NCI-H2196 treated with DMSO at 0.1 percent for 48 hours (cell line): ENCODE results near the gene ANKS1B.
"Not testable (repeated sequence)": the region's sequence is repeated elsewhere in the genome, so short reads cannot be mapped to it uniquely, and the experiment has no call there.

Source experiments
- DNase-seq: peaks from one replicate; lab custom pipeline; 2025; ENCODE audit not compliant: unreplicated experiment; lab: John Stamatoyannopoulos, UW

The ANKS1B gene

DNA sequence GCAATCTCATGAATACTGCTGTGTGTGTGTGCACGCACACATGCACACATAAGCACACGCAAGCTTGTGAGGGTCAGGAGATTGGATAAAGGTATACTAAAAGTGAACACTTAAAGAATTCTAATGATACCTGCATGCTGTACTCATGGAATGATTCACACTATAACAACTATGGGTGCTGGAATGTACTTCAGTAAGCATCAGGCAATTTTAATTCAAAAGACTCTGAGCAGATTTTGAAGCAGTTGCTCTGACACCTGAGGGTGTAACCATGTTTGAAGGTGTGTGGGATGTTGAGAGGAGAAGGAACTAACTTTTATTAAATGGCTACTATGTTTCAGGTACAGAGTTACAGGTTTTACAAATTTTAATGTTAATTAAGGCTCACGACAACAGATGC lies 275.6 kb downstream of the ANKS1B start:
- DNase-seq, result no peak

GRCh38 chr12:99707883-99708282 lies 276.9 kb downstream of the ANKS1B start:
- no peak for DNase-seq

DNA sequence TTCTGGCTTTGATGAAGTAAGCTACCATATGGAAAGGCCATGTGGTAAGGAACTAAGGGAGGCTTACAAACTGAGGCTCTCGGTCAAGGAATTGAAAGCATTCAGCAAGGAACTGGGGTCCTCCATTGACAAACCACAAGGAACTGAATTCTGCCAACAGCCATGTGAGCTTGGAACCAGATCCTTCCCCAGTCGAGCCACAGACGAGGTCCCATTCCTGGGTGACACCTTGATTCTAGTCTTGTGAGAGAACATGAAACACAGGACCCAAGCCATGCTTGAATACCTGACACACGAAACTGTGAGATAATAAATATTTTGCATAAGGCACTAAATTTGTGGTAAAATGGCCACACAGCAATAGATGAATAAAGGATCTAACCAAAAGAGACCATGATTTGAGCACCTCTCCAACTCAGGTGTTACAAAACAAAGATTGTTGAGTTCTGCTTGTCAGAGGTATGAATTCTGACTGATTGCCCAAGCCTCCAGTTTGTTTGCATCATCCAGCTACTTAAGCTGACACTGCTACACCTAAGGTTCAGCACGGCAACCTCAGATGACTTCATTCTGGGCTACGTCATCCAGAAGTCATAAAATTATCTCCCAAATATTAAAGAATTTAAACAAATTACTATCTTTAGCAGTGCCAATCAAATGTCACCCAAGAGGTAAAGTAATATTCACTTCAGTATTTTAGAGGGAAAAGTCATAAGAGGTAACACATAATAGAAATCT lies 277.8 kb downstream of the ANKS1B start:
- DNase-seq, result no peak

GRCh38 chr12:99704458-99704857 lies 280.3 kb downstream of the ANKS1B start:
- DNase-seq, result no peak

GRCh38 chr12:99704036-99704435 lies 280.7 kb downstream of the ANKS1B start:
- DNase-seq, result no peak

- no peak for DNase-seq
Observed at GRCh38 chr12:99700032-99700431, 284.7 kb downstream of the ANKS1B start.

- DNase-seq, result no peak
Observed at GRCh38 chr12:99695050-99695449, 289.7 kb downstream of the ANKS1B start.

GRCh38 chr12:99686142-99686541 lies 298.6 kb downstream of the ANKS1B start:
- no peak for DNase-seq

DNA sequence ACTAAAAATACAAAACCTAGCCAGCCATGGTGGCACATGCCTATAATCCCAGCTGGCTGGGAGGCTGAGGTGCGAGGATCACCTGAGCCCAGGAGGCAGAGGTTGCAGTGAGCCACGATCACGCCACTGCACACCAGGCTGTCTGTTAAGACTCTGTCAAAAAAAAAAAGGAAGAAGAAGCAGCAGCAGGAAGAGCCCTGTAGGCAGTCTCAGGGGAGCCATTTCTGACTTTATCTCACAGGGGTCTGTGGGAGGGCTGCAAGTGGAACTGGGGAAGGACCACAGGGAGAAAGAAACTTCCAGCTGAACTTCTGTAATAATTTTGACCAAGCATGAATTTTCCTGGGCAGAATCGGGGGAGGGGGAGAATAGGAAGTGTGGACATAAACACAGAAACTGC lies 304.5 kb downstream of the ANKS1B start:
- DNase-seq, result no peak

GRCh38 chr12:99670635-99671034 lies 314.1 kb downstream of the ANKS1B start:
- no peak for DNase-seq

DNA sequence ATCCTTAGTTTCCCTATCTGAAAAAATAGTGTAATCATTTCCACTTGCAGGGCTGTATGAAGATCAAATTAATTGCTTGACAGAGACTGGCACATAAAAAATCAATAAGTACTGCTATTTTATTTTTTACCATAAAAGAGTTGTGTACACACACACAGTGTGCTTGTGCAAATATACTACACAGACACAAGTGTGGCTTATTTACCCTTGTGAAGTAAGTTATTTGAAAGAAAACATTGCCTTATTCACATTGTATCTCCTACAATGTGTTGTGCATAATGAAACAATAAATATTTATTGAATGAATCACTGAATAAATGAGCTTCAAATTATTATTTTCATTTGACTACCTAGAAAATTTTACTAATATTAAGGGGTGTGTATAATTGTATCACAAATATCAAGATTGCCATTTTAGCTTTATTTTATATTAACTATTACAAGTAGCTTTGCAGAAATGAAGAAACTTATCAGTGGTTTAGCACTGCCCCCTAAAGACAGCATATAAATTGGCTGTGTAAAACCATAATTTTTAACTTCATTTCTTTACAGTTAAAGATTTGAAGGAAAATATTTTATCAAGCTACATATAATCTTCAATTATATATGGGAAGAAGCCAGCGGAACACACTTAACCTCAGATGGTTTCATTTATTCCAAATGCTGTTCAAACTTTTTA lies 325.9 kb downstream of the ANKS1B start:
- no peak for DNase-seq

GRCh38 chr12:99649551-99649950 lies 335.2 kb downstream of the ANKS1B start:
- no peak for DNase-seq

- no peak for DNase-seq
Observed at GRCh38 chr12:99648183-99648582, 336.6 kb downstream of the ANKS1B start.

DNA sequence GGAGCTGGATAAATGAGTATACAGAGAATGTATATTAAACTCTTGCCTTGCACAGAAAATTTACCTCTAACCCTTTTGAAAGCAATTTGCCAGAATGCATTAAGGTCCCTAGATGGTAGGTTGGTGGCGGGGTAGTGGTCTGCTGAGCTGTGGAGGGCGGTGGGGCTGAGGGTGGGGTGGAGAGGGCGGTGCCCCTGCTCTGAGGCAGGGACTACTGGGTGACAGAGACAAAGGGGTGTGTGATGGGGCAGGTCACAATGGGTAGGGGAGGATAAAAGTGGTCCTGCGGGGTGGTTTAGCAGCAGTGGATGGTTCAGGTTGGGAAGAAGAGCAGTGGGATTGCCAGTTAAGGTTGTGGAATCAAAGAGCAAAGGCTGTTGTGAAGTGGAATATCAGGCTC lies 337.3 kb downstream of the ANKS1B start, which contains the start of gene GARIN6:
Gene GARIN6 (plus strand): TSS at position 301 of the 400 bp plus-strand sequence. CDS start 422 bp downstream, outside the sequence.
- no peak for DNase-seq

DNA sequence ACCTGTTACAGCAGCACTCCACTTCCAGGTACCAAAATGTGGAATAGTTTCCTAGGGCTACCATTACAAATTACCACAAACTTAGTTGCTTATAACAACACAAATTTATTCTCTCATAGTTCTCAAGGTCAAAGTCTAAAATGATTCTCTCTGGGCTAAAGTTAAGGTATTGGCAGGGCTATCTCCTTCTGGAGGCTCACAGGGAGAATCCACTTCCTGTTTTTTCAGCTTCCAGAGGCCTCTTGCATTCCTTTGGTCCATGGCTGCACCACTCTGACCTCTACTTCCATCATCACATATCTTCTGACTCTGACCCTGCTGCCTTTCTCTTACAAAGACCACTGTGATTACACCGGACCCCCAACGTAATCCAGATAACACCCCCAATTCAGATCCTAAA lies 340.1 kb downstream of the ANKS1B start:
- DNase-seq, result no peak

DNA sequence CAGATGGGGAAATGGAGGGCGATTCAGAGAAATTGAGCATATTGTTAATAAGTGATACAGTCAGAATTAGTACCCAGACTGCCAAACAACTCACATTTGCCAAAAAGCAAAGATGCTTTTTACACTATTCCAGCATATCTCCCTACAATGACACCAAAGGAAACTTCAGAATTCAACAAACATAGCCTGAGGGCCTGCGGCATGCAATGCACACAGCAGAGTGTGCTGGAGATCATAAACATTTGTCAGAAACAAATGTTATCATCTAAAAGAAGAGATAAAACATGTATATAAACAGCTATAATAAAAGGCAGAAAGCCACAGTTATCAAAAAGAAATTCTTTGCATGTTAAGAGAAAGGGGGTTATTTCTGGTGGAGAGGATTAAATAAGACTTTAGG lies 357.3 kb downstream of the ANKS1B start:
- DNase-seq, result no peak

DNA sequence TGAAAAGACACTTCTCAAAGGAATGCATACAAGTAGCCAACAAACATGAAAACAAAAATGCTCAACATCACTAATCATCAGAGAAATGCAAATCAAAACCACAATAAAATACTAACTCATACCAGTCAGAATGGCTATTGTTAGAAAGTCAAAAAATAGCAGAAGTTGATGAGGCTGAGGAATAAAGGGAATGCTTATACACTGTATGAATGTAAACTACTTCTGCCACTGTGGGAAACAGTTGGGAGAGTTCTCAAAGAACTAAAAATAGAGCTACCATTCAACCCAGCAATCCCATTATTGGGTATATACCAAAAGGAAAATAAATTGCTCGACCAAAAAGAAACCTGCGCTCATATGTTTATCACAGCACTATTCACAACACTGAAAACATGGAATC lies 360.1 kb downstream of the ANKS1B start:
- not testable (repeated sequence) for DNase-seq

- DNase-seq, result no peak
Observed at GRCh38 chr12:99620159-99620479, 364.6 kb downstream of the ANKS1B start.

DNA sequence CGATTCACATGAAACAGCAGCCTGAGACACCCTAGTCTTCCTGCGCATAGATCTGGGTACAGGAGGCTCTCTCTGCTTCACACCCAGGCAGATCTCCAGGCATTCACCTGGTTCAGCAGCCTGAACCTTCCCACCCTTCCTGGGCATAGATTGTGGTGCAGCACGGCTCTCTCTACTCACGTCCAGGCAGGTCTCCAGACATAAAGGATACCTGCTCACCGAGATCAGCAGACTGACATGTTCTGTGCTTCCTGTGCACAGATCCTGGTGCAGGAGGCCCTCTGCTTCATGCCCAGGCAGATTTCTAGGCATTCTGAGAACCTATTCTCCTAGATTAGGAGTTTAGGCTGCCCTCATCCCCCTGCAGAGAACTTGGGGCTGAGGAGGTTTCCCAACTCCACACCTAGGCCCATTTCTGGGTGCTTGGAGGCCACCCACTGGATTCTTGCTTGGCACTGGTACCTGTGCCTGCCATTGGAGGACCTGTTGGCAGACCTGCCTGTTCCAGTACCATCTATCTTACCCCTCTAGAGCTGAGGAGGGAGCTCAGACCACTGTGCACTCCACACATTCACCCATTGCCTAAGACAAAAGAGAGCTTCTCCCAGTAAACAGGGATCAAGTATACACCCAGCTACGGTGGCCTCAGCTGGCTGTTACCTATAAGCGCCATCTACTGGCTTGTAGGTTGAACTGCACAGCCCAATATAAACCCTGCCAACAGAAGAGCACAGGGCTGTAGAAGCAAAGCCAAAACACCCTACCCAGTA lies 365.2 kb downstream of the ANKS1B start:
- no peak for DNase-seq

DNA sequence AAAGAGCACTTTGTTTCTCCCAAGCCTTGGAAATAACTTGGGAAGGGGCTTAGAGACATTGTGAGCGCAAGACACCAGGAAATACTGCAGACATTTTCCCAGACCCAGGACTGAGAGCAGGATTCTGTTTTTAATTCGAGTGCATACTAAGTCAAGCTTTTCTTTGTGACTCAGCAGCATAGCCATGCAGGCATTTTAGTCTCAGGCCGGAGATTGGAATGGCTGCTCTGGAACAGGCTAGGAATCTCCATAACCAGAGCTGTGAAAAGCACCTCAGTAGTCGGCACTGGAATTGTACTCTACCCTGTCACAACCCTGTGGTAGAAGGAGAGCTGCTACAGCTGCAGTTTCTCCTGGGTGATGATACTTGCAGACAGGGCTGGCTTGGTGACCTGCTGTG lies 366.1 kb downstream of the ANKS1B start:
- no peak for DNase-seq

GRCh38 chr12:99611599-99611998 lies 373.1 kb downstream of the ANKS1B start:
- DNase-seq, result no peak

DNA sequence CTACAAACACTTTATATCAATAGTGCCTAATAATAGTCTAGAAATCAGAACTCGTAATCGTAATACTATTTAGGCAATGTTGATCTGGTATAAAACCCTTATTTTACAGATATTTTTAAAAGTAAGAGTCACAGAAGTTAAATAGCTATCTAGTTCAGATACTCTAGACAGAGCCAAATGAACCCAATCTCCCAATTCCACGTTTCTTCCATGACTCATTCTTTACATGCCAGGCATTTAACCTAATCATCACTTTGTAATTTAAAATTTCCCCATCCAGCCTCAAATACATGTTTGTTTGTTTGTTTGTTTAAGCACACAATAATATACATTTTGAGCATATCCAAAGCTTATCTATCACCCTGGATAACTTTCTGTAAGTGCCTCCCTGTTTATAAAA lies 373.6 kb downstream of the ANKS1B start:
- no peak for DNase-seq
